NCI-H1694 treated with DMSO at 0.1 percent for 48 hours (cell line): ENCODE results near the gene HNRNPA0.

ENCODE experiments used
- DNase-seq: peaks from one replicate; lab custom pipeline; 2025; lab: John Stamatoyannopoulos, UW

The HNRNPA0 gene

GRCh38 chr5:137754961-137755762, 999 bp upstream of the HNRNPA0 start:
- no peak for DNase-seq

GRCh38 chr5:137753691-137754187, 424 bp downstream of the HNRNPA0 start:
- DNase-seq: no peak

- no peak for DNase-seq
These were observed 1.1 kb downstream of the HNRNPA0 start for GRCh38 chr5:137752905-137753690.

GRCh38 chr5:137751869-137752491, 2.2 kb downstream of the HNRNPA0 start:
- DNase-seq: peak; percentile 58

GRCh38 chr5:137750436-137750835, 3.7 kb downstream of the HNRNPA0 start:
- DNase-seq: no peak

- no peak for DNase-seq
These were observed 6.3 kb downstream of the HNRNPA0 start for GRCh38 chr5:137747848-137748247.

GRCh38 chr5:137743031-137743640, 11.0 kb downstream of the HNRNPA0 start:
- peak; percentile 58 for DNase-seq

- no peak for DNase-seq
These were observed 12.4 kb downstream of the HNRNPA0 start for GRCh38 chr5:137741718-137742117.

- no peak for DNase-seq
These were observed 14.4 kb downstream of the HNRNPA0 start for GRCh38 chr5:137739737-137740136.

- DNase-seq: no peak
These were observed 15.2 kb downstream of the HNRNPA0 start for GRCh38 chr5:137738947-137739346.

- no peak for DNase-seq
These were observed 16.6 kb downstream of the HNRNPA0 start for GRCh38 chr5:137737349-137738131.

GRCh38 chr5:137736496-137736895, 17.7 kb downstream of the HNRNPA0 start:
- DNase-seq: no peak

- peak; percentile 35 for DNase-seq
These were observed 18.4 kb downstream of the HNRNPA0 start, which contains the start of gene KLHL3 for GRCh38 chr5:137735555-137736284. Gene KLHL3 (minus strand): TSS chr5:137736089. CDS start chr5:137735646, 443 bp downstream.

- DNase-seq: no peak
These were observed 19.1 kb downstream of the HNRNPA0 start for GRCh38 chr5:137734962-137735554.

GRCh38 chr5:137734331-137734730, 19.8 kb downstream of the HNRNPA0 start:
- no peak for DNase-seq

GRCh38 chr5:137733922-137734321, 20.2 kb downstream of the HNRNPA0 start:
- DNase-seq: no peak

GRCh38 chr5:137733006-137733405, 21.2 kb downstream of the HNRNPA0 start:
- no peak for DNase-seq

- no peak for DNase-seq
These were observed 23.0 kb downstream of the HNRNPA0 start for GRCh38 chr5:137731176-137731575.

GRCh38 chr5:137730336-137730735, 23.8 kb downstream of the HNRNPA0 start:
- no peak for DNase-seq

- DNase-seq: no peak
These were observed 26.1 kb downstream of the HNRNPA0 start for GRCh38 chr5:137728048-137728447.
